ENCODE data around the gene HMGN3.

The HMGN3 gene

GRCh38 chr6:79233611-79234149, 802 bp downstream of the HMGN3 start:
- peak in 2 of 3 donors; percentile 10 to 44 for DNase-seq (ENCODE audit: low read depth in 3 of 3, low spot score in 1 of 3)

GRCh38 chr6:79232696-79233462, 1.6 kb downstream of the HMGN3 start:
- no peak for DNase-seq (ENCODE audit: low read depth in 3 of 3, low spot score in 1 of 3)

GRCh38 chr6:79231666-79232065, 2.8 kb downstream of the HMGN3 start:
- DNase-seq (ENCODE audit: low read depth in 3 of 3, low spot score in 1 of 3), result no peak

GRCh38 chr6:79231101-79231500, 3.4 kb downstream of the HMGN3 start:
- no peak for DNase-seq (ENCODE audit: low read depth in 3 of 3, low spot score in 1 of 3)

GRCh38 chr6:79230149-79230548, 4.3 kb downstream of the HMGN3 start:
- no peak for DNase-seq (ENCODE audit: low read depth in 3 of 3, low spot score in 1 of 3)

GRCh38 chr6:79227445-79227844, 7.0 kb downstream of the HMGN3 start:
- no peak for DNase-seq (ENCODE audit: low read depth in 3 of 3, low spot score in 1 of 3)

GRCh38 chr6:79226660-79227059, 7.8 kb downstream of the HMGN3 start:
- DNase-seq (ENCODE audit: low read depth in 3 of 3, low spot score in 1 of 3), result no peak

- DNase-seq (ENCODE audit: low read depth in 3 of 3, low spot score in 1 of 3), result no peak
These were observed 8.5 kb downstream of the HMGN3 start for GRCh38 chr6:79225717-79226599.

- DNase-seq (ENCODE audit: low read depth in 3 of 3, low spot score in 1 of 3), result no peak
These were observed 10.7 kb downstream of the HMGN3 start for GRCh38 chr6:79223611-79224404.

GRCh38 chr6:79215213-79215824, 19.2 kb downstream of the HMGN3 start:
- DNase-seq (ENCODE audit: low read depth in 3 of 3, low spot score in 1 of 3), result no peak

GRCh38 chr6:79212859-79213258, 21.6 kb downstream of the HMGN3 start:
- DNase-seq (ENCODE audit: low read depth in 3 of 3, low spot score in 1 of 3), result no peak

- DNase-seq (ENCODE audit: low read depth in 3 of 3, low spot score in 1 of 3), result no peak
These were observed 25.7 kb downstream of the HMGN3 start for GRCh38 chr6:79208816-79209215.

GRCh38 chr6:79203753-79204253, 30.7 kb downstream of the HMGN3 start:
- DNase-seq (ENCODE audit: low read depth in 3 of 3, low spot score in 1 of 3), result no peak

GRCh38 chr6:79202556-79202955, 31.9 kb downstream of the HMGN3 start:
- DNase-seq (ENCODE audit: low read depth in 3 of 3, low spot score in 1 of 3), result no peak

- DNase-seq (ENCODE audit: low read depth in 3 of 3, low spot score in 1 of 3), result no peak
These were observed 32.5 kb downstream of the HMGN3 start for GRCh38 chr6:79201983-79202382.

- no peak for DNase-seq (ENCODE audit: low read depth in 3 of 3, low spot score in 1 of 3)
These were observed 33.3 kb downstream of the HMGN3 start for GRCh38 chr6:79201143-79201542.

GRCh38 chr6:79196912-79197311, 37.6 kb downstream of the HMGN3 start:
- DNase-seq (ENCODE audit: low read depth in 3 of 3, low spot score in 1 of 3), result no peak

- DNase-seq (ENCODE audit: low read depth in 3 of 3, low spot score in 1 of 3), result no peak
These were observed 40.5 kb downstream of the HMGN3 start for GRCh38 chr6:79193971-79194370.

GRCh38 chr6:79189760-79190350, 44.6 kb downstream of the HMGN3 start:
- no peak for DNase-seq (ENCODE audit: low read depth in 3 of 3, low spot score in 1 of 3)

- no peak for DNase-seq (ENCODE audit: low read depth in 3 of 3, low spot score in 1 of 3)
These were observed 45.5 kb downstream of the HMGN3 start for GRCh38 chr6:79188885-79189480.

Measured in stimulated activated CD4-positive, alpha-beta T cell treated with anti-CD3 and anti-CD28 coated beads, TNF-alpha, amount 100 ng/mL, for 1 hour (primary cell).